Measurements from ENCODE around the gene TBCK. TPM values are rescaled to one million over a fixed set of nuclear protein-coding genes. Genes with fewer than 3 reads are reported as not detected.
A peak's percentile ranks its signal among the peaks of the same experiment; 100 is the strongest.
"Not testable (repeated sequence)": the region's sequence is repeated elsewhere in the genome, so short reads cannot be mapped to it uniquely, and the experiment has no call there.

TBCK gene
- total and polyA plus RNA-seq, 9 of the 15 experiments (the other 6 are each of a cell fraction or from before 2014, with no cell fraction given), result 5.3 to 26.6 (median 16.2) TPM

DNA sequence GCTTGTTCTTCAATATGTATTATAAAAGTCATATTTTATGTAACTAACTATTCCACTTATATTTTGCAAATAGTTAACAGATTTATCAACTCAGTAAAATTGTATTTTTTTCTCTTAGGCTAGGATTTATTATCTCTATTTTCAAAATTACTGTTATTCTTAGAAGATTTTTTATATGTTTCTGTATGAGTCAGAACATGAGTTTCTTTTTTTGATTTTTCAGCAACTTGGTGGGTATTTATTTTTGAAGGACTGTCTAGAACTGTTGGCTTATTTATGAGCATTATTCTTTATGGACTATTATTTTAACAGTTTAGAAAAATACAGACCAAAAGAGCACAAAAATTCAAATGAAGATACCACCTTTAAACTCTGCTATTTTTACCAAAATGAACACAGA is 7.1 kb upstream of the TBCK start (continued):
- no peak for TF ChIP-seq E2F5 (CRISPR knock-in tag; IDR thresholded peaks at IDR 0.05)
- no peak for TF ChIP-seq THRB (CRISPR knock-in tag; conservative IDR thresholded peaks at IDR 0.05)

GRCh38 chr4:106321814-106322213 is 5.8 kb upstream of the TBCK start:
- H3K27me3 ChIP-seq (ENCODE audit: control insufficient read depth in 2 of 2, insufficient read depth in 2 of 2, low read length in 2 of 2); FAIRE-seq; H3K4me1 ChIP-seq (replicated peaks in 1 of 2; ENCODE audit: control insufficient read depth in 2 of 2, insufficient read depth in 2 of 2, low read length in 2 of 2); H3K27ac ChIP-seq (ENCODE audit: extremely low read depth, low read depth, low read length); CTCF ChIA-PET (ENCODE audit: low intra/inter-chr PET ratio); H2AFZ ChIP-seq (ENCODE audit: low read depth, low read length); H4K20me1 ChIP-seq (replicated peaks; ENCODE audit: control insufficient read depth, insufficient read depth, low read length); BruUV-seq (replicated peaks); intact Hi-C loops (cut with micrococcal nuclease); POLR2A ChIA-PET; H3K9me3 ChIP-seq (replicated peaks; ENCODE audit: control insufficient read depth, insufficient read depth, low read depth, low read length); H3K4me3 ChIP-seq; H3K9me1 ChIP-seq (ENCODE audit: control insufficient read depth, insufficient read depth, low read length); H3K4me2 ChIP-seq (ENCODE audit: insufficient read depth, low read length); H3K9ac ChIP-seq (ENCODE audit: insufficient read depth in 1 of 2, low read depth in 2 of 2, low read length in 2 of 2): not testable (repeated sequence)
- H3K36me3 ChIP-seq (ENCODE audit: control insufficient read depth, insufficient read depth, low read length), result peaks cover 43% of the 10 kb centered on the region
- H3K79me2 ChIP-seq (ENCODE audit: control insufficient read depth, insufficient read depth, low read length), result peaks cover 69% of the 10 kb centered on the region
- ATAC-seq (peak; percentile 50), DNase-seq (ENCODE audit: extremely low read depth in 1 of 4, low spot score in 3 of 4) (peak in 1 of 4 experiments; percentile 20)
- WGBS (ENCODE audit: insufficient coverage, low coverage, missing lambda C conversion rate), result 34% methylated on average over 6 of the region's 6 CpGs
- in situ Hi-C loops (cut with MboI), result loop anchor here (25.0 kb wide), 1 partner anchor 1390 kb away; the partner anchor contains the start of gene PAPSS1
- TF ChIP-seq EP400 (IDR thresholded peaks at IDR 0.05), result peak; percentile 47; the same call in 1 of the 2 replicates
- TF ChIP-seq, protein P1, sequence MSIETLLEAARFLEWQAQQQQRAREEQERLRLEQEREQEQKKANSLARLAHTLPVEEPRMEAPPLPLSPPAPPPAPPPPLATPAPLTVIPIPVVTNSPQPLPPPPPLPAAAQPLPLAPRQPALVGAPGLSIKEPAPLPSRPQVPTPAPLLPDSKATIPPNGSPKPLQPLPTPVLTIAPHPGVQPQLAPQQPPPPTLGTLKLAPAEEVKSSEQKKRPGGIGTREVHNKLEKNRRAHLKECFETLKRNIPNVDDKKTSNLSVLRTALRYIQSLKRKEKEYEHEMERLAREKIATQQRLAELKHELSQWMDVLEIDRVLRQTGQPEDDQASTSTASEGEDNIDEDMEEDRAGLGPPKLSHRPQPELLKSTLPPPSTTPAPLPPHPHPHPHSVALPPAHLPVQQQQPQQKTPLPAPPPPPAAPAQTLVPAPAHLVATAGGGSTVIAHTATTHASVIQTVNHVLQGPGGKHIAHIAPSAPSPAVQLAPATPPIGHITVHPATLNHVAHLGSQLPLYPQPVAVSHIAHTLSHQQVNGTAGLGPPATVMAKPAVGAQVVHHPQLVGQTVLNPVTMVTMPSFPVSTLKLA (conservative IDR thresholded peaks at IDR 0.05), result peak; percentile 30 to 68; a peak in 2 of 4 replicates
- TF ChIP-seq TAL1 (IDR thresholded peaks at IDR 0.05), result 0 out of 2 replicates have a peak, but pooled peaks have one; percentile 11
- peak; percentile 25; the same call in 1 of the 2 replicates for TF ChIP-seq TCF3 (CRISPR knock-in tag; IDR thresholded peaks at IDR 0.05)
- TF ChIP-seq ARID1B (IDR thresholded peaks at IDR 0.05), result peak; percentile 35; the same call in 1 of the 2 replicates
- TF ChIP-seq NFIC (IDR thresholded peaks at IDR 0.05), result 0 out of 2 replicates have a peak, but pooled peaks have one; percentile 15
- peak; percentile 48 for TF ChIP-seq CBFA2T2 (conservative IDR thresholded peaks at IDR 0.05)
- TF ChIP-seq KDM1A (IDR thresholded peaks at IDR 0.05), result 0 out of 4 replicates have a peak, but pooled peaks of 1 of the 2 experiments have one; percentile 18
- TF ChIP-seq, protein P2, sequence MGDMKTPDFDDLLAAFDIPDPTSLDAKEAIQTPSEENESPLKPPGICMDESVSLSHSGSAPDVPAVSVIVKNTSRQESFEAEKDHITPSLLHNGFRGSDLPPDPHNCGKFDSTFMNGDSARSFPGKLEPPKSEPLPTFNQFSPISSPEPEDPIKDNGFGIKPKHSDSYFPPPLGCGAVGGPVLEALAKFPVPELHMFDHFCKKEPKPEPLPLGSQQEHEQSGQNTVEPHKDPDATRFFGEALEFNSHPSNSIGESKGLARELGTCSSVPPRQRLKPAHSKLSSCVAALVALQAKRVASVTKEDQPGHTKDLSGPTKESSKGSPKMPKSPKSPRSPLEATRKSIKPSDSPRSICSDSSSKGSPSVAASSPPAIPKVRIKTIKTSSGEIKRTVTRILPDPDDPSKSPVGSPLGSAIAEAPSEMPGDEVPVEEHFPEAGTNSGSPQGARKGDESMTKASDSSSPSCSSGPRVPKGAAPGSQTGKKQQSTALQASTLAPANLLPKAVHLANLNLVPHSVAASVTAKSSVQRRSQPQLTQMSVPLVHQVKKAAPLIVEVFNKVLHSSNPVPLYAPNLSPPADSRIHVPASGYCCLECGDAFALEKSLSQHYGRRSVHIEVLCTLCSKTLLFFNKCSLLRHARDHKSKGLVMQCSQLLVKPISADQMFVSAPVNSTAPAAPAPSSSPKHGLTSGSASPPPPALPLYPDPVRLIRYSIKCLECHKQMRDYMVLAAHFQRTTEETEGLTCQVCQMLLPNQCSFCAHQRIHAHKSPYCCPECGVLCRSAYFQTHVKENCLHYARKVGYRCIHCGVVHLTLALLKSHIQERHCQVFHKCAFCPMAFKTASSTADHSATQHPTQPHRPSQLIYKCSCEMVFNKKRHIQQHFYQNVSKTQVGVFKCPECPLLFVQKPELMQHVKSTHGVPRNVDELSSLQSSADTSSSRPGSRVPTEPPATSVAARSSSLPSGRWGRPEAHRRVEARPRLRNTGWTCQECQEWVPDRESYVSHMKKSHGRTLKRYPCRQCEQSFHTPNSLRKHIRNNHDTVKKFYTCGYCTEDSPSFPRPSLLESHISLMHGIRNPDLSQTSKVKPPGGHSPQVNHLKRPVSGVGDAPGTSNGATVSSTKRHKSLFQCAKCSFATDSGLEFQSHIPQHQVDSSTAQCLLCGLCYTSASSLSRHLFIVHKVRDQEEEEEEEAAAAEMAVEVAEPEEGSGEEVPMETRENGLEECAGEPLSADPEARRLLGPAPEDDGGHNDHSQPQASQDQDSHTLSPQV (IDR thresholded peaks at IDR 0.05), result peak; percentile 86
- TF ChIP-seq CBFA2T3 (IDR thresholded peaks at IDR 0.05), result peak; percentile 65
- peak; percentile 65 for TF ChIP-seq MAX (CRISPR knock-in tag; IDR thresholded peaks at IDR 0.05)

Measured in K562 (cell line).